HG03439 (cell line): Measurements from ENCODE around the gene SKAP1.
"Not testable (repeated sequence)": the region's sequence is repeated elsewhere in the genome, so short reads cannot be mapped to it uniquely, and the experiment has no call there.

Experiments used
- ATAC-seq: cut with Tn5 transposase; IDR thresholded peaks from one replicate; pipeline ENCODE4 v1.9.1; 2021; ENCODE audit warnings: mild to moderate bottlenecking, moderate library complexity; ENCODE audit not compliant: unreplicated experiment

The SKAP1 gene

GRCh38 chr17:48449335-48449734 lies 19.3 kb upstream of the SKAP1 start:
- ATAC-seq: not testable (repeated sequence)

- ATAC-seq: no peak
Measured at GRCh38 chr17:48445248-48445620, 15.2 kb upstream of the SKAP1 start.

GRCh38 chr17:48444516-48445247 lies 14.7 kb upstream of the SKAP1 start:
- ATAC-seq: no peak

- no peak for ATAC-seq
Measured at GRCh38 chr17:48443712-48444111, 13.7 kb upstream of the SKAP1 start.

GRCh38 chr17:48442819-48443218 lies 12.8 kb upstream of the SKAP1 start:
- ATAC-seq: no peak

GRCh38 chr17:48441862-48442261 lies 11.8 kb upstream of the SKAP1 start:
- ATAC-seq: no peak

- ATAC-seq: peak; percentile 52
Measured at GRCh38 chr17:48441231-48441711, 11.3 kb upstream of the SKAP1 start.

- no peak for ATAC-seq
Measured at GRCh38 chr17:48440669-48441068, 10.7 kb upstream of the SKAP1 start.

- ATAC-seq: no peak
Measured at GRCh38 chr17:48439875-48440505, 10.0 kb upstream of the SKAP1 start.

- no peak for ATAC-seq
Measured at GRCh38 chr17:48439110-48439850, 9.3 kb upstream of the SKAP1 start.

- ATAC-seq: no peak
Measured at GRCh38 chr17:48438516-48439061, 8.6 kb upstream of the SKAP1 start.

- ATAC-seq: no peak
Measured at GRCh38 chr17:48433896-48434295, 3.9 kb upstream of the SKAP1 start.

GRCh38 chr17:48432820-48433775 lies 3.1 kb upstream of the SKAP1 start:
- no peak for ATAC-seq

- no peak for ATAC-seq
Measured at GRCh38 chr17:48429156-48429555, 858 bp downstream of the SKAP1 start.

GRCh38 chr17:48427598-48427997 lies 2.4 kb downstream of the SKAP1 start:
- ATAC-seq: no peak

- ATAC-seq: no peak
Measured at GRCh38 chr17:48426761-48427500, 3.1 kb downstream of the SKAP1 start.

- no peak for ATAC-seq
Measured at GRCh38 chr17:48426019-48426665, 3.9 kb downstream of the SKAP1 start.

- ATAC-seq: not testable (repeated sequence)
Measured at GRCh38 chr17:48422060-48422459, 8.0 kb downstream of the SKAP1 start.

GRCh38 chr17:48420823-48421222 lies 9.2 kb downstream of the SKAP1 start:
- ATAC-seq: no peak
